Stimulated activated effector memory CD8-positive, alpha-beta T cell treated with anti-CD3 and anti-CD28 coated beads, Interleukin-12 subunit alpha, Interleukin-12 subunit beta, amount 100 ng/mL, for 72 hours (primary cell): ENCODE measurements around the gene HMGN2.
"Not testable (repeated sequence)": the region's sequence is repeated elsewhere in the genome, so short reads cannot be mapped to it uniquely, and the experiment has no call there.

ENCODE experiments used
- ATAC-seq: fragments of 150-1000 bp; cut with Tn5 transposase; 2 replicates; pipeline ENCODE4 v1.10.0; 2021
- DNase-seq, 2 donors: peaks; one replicate each; pipeline ENCODE4 v3.0.0; 2021 to 2022; ENCODE audit warnings: low spot score in 2 of 2
- H3K27ac Mint-ChIP-seq: one replicate; pipeline ENCODE4 v1.8.0; 2022; ENCODE audit warnings: mild to moderate bottlenecking, mixed read lengths
- H3K36me3 Mint-ChIP-seq: one replicate; pipeline ENCODE4 v1.8.0; 2022; ENCODE audit warnings: mild to moderate bottlenecking, mixed read lengths
- H3K4me1 Mint-ChIP-seq: one replicate; pipeline ENCODE4 v1.8.0; 2022; ENCODE audit warnings: mixed read lengths
- H3K4me3 Mint-ChIP-seq: one replicate; pipeline ENCODE4 v1.8.0; 2022; ENCODE audit warnings: mild to moderate bottlenecking, mixed read lengths
- H3K9me3 Mint-ChIP-seq: one replicate; pipeline ENCODE4 v1.8.0; 2022; ENCODE audit warnings: mixed read lengths

HMGN2 gene

DNA sequence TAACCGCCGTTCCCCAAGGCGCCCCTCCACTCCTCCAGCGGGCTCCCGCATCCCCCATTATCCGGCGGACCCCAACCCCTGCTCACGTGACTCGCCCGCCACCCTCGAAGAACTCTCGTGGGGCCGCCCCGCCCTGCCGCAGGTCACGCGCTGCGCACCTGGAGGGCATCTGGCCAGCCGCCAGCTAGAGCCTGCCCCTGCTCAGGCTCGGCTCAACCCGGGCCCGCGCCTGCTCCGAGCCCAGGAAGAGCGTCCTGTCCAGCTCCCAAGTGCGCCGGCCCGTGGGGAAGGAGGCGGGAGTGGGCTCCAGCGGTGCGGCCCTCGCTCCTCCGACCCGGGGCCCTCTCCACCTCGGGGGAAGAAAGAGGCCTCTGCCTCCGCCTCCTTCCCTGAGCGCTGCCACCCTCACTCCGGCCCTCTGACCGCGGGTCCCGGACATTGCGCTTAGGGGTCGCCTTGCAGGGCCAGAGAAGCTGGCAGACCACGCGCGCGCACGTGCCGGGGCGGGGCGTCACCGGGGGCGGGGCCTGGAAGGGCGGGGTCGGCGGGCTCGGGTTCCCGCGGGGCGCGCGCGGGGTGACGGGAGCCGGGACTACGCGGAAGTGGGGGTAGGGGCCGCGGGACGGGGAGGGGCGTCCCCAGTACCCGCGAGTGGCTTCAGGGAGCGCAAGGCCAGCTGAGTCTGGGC, 28.4 kb downstream of the HMGN2 start:
- DNase-seq (peak; percentile 93 to 96), ATAC-seq (peak; percentile 80)
- H3K4me1 Mint-ChIP-seq, result no peaks in the 10 kb centered on the region
- peak overlapping the region; percentile 86 for H3K27ac Mint-ChIP-seq
- H3K9me3 Mint-ChIP-seq, result no peaks in the 10 kb centered on the region
- no peaks in the 10 kb centered on the region for H3K36me3 Mint-ChIP-seq
- H3K4me3 Mint-ChIP-seq, result peak overlapping the region; percentile 79

DNA sequence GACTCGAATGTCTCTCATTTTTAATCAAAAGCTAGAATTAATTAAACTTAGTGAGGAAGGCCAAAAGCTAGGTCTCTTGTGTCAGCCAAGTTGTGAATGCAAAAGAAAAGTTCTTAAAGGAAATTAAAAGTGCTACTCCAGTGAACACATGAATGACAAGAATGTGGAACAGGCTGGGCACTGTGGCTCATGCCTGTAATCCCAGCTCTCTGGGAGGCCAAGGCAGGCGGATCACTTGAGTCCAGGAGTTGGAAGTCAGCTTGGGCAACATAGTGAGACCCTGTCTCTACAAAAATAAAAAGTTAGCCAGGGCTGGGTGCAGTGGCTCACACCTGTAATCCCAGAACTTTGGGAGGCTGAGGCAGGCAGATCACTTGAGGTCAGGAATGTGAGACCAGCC, 38.5 kb downstream of the HMGN2 start:
- H3K4me3 Mint-ChIP-seq, H3K27ac Mint-ChIP-seq, ATAC-seq, DNase-seq, H3K4me1 Mint-ChIP-seq, H3K36me3 Mint-ChIP-seq, H3K9me3 Mint-ChIP-seq: not testable (repeated sequence)

DNA sequence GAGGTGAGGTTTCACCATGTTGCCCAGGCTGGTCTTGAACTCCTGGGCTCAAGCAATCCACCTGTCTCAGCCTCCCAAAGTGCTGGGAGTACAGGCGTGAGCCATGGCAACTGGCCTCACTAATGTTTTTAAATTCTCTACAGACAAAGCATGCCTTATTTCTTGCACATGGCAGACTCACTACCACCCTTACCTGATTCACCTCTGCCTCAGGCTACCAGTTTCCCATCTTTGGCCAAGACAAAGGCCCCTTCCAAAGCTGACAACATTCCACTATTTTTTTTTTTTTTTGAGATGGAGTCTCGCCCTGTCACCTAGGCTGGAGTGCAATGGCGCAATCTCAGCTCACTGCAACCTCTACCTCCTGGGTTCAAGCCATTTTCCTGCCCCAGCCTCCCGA, 43.6 kb downstream of the HMGN2 start:
- DNase-seq, ATAC-seq, H3K9me3 Mint-ChIP-seq, H3K4me3 Mint-ChIP-seq, H3K36me3 Mint-ChIP-seq, H3K27ac Mint-ChIP-seq, H3K4me1 Mint-ChIP-seq: not testable (repeated sequence)

DNA sequence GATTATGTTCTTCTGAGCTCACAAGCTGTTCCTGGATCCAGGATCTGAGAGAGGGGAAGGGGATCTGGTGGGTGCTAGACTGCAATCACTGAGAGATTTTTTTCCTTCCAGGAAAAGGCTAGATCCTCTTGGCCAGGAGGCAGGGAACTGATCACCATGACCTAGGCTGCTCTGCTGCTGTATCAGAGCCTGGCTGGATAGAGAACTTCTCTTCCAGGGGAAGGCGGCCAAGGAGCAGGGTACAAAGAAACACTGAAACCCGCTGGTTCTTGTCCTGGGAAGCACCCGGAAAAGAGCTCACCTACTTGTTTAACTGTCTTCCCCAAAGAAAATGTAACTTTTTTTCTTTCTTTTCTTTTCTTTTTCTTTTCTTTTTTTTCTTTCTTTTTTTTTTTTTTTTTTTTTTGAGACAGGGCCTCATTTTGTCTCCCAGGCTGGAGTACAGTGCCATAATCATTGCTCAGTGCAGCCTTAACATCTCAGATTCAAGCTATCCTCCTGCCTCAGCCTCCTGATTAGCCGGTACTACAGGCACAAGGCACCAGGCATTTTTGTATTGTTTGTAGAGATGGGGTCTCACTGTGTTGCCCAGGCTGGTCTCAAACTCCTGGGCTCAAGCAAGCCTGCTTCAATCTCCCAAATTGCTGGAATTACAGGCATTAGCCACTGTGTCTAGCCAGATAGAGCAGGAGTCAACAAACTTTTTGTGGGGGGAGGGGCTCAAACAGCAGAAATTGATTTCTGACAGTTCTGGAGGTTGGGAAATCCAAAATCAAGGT, 44.9 kb downstream of the HMGN2 start:
- Mint-ChIP-seq H3K4me3 (no peak overlapping the region), H3K9me3 (no peaks in the 10 kb centered on the region), H3K4me1 (no peaks in the 10 kb centered on the region), H3K36me3 (no peaks in the 10 kb centered on the region), H3K27ac (no peak overlapping the region)
- DNase-seq (no peak), ATAC-seq (no peak)

DNA sequence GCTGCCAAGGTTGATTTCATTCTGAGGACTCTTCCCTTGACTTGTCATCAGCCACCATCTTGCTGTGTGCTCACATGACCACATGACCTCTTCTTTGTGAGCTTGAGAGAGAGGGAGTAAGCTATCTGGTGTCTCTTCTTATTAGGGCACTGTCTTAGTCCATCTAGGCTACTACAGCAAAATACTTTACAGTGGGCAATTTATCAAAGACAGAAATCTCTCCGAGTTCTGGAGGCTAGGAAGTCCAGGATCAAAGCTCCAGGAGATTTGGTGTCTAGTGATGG, 45.5 kb downstream of the HMGN2 start:
- Mint-ChIP-seq H3K36me3 (no peaks in the 10 kb centered on the region), H3K27ac (no peak overlapping the region), H3K4me3 (no peak overlapping the region), H3K4me1 (no peaks in the 10 kb centered on the region), H3K9me3 (no peaks in the 10 kb centered on the region)
- ATAC-seq (no peak), DNase-seq (no peak)

DNA sequence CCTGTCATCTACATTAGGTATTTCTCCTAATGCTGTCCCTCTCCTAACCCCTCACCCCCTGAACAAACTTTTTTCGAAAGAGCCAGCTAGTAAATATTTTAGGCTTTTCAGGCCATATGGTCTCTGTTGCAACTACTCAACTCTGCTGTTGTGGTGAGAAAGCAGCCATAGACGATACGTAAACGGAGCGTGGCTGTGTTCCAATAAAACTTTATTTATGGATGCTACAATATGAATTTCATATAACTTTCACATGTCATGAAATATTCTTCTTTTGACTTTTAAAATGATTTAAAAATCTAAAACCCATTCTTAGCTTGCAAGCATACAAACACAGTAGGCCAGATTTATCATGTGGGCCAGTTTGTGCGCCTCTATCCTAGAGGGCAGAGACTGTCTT, 46.1 kb downstream of the HMGN2 start:
- H3K4me3 Mint-ChIP-seq, result no peak overlapping the region
- no peaks in the 10 kb centered on the region for H3K36me3 Mint-ChIP-seq

DNA sequence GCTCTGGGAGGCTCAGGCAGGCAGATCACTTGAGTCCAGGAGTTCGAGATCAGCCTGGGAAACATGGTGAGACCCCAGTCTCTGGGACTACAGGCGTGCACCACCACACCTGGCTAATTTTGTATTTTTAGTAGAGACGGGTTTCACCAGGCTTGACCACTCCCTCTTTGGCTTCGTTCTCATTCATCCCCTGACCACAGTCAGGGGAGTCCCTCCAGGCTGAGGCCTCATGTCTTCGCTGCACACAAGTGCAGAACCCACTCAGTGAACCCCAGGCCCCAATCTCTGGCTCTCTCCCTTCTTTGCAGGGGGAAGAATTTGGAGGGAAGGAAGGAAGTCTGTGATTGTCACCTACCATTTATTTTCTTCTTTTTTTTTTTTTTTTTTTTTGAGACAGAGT, 48.1 kb downstream of the HMGN2 start:
- Mint-ChIP-seq H3K4me1 (peaks cover 6% of the 10 kb centered on the region), H3K4me3 (no peak overlapping the region), H3K9me3 (no peaks in the 10 kb centered on the region), H3K27ac (no peak overlapping the region), H3K36me3 (no peaks in the 10 kb centered on the region)
- no peak for ATAC-seq
- DNase-seq, result no peak

More for the DNA sequence above, 46.1 kb downstream of the HMGN2 start:
- no peak for DNase-seq
- Mint-ChIP-seq H3K4me1 (no peaks in the 10 kb centered on the region), H3K9me3 (no peaks in the 10 kb centered on the region), H3K27ac (no peak overlapping the region)
- ATAC-seq, result no peak

DNA sequence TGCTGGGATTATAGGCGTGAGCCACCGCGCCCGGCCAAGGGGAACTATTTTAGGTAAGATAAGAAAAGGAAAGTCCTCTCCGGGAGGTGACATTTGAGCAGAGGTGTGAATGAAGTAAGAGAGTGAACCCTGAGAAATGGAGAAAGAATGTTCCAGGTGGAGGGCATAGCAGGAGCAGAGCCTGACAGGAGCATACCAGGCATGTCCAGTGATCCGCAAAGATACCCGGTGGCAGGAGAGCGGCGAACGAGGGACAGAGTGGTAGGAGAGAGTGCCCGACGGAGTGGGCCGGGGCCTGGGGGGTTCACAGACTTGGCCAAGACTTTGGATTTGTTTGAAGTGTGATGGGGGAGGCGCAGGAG, 49.4 kb downstream of the HMGN2 start:
- Mint-ChIP-seq H3K9me3 (no peaks in the 10 kb centered on the region), H3K36me3 (no peaks in the 10 kb centered on the region), H3K27ac (no peak overlapping the region), H3K4me3 (no peak overlapping the region), H3K4me1 (peaks cover 6% of the 10 kb centered on the region)
- DNase-seq (no peak), ATAC-seq (no peak)

DNA sequence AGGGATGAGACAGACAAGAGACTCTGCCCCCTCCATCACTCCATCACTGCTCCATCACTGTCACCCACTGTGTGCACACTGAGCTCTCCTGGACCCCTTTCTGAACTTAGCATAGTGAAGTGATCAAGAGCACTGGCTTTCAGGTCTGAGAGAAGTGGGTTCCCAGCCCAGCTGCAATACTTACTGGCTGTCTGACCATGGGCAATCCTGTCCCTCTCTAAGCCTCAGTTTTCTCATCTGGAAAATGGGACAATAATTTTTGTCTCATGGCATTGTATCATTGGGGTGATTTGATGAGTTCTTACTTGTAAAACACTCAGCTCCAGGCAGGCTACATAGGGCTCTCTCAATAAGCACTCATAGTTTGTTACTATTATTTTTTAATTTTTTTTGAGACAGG, 49.8 kb downstream of the HMGN2 start:
- Mint-ChIP-seq H3K9me3 (no peaks in the 10 kb centered on the region), H3K36me3 (no peaks in the 10 kb centered on the region), H3K27ac (no peak overlapping the region), H3K4me1 (peaks cover 6% of the 10 kb centered on the region), H3K4me3 (no peak overlapping the region)
- DNase-seq (no peak), ATAC-seq (no peak)

DNA sequence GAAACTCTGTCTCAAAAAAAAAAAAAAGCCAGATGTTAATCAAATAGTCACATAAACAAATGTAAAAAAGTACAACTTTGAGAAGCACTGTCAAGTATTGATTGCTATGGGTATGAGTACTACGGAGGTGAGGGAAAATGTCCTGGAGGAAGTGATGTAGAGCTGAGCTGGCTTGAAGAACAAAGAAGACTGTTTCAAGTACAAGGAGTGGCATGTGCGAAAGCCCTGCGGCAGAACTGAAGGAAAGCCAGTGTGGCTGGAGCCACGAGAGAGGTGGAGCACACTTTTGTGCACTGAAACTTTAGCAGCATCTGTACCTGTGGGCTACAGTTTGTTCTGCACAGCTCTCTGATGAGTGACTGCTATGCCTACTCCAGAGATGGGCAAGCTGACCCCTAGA, 51.9 kb downstream of the HMGN2 start:
- Mint-ChIP-seq H3K27ac (no peak overlapping the region), H3K4me3 (no peak overlapping the region), H3K4me1 (peaks cover 9% of the 10 kb centered on the region), H3K36me3 (no peaks in the 10 kb centered on the region), H3K9me3 (no peaks in the 10 kb centered on the region)
- ATAC-seq (no peak), DNase-seq (no peak)
